ENCODE results near the gene TMEM41A.

GRCh38 chr3:185534511-185534910 is 35.7 kb upstream of the TMEM41A start:
- TF ChIP-seq POLR2A (IDR thresholded peaks at IDR 0.05) (no peak), CTCF (IDR thresholded peaks at IDR 0.05) (no peak), POLR2AphosphoS5 (IDR thresholded peaks at IDR 0.05) (no peak), EP300 (IDR thresholded peaks at IDR 0.05) (no peak)

Data from sigmoid colon (tissue), 4 donors.